GM12874 (cell line): Measurements from ENCODE around the gene HOMEZ.

Source experiments
- CTCF ChIP-seq: IDR thresholded peaks from 2 replicates; pipeline ENCODE4 v1.5.1; 2011; ENCODE audit warnings: low read depth, mild to moderate bottlenecking, control low read depth, low read length, moderate library complexity; ENCODE audit not compliant: insufficient read depth

HOMEZ gene

DNA sequence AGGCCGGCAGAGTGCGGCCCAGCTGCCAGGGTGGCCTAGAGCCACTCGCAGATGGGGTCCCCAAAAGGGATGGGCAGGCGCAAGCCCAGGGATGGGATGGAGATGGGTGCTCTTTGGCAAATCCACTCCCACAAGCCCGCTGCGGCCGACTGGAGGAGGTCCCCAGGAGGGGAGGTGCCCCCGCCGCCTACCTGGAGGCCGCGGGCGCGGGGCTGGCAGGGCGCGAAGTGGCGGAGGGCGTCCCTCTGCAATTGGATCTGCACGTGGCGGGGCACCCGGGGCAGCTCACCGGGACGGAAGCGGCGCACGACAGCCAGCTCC, 16.0 kb upstream of the HOMEZ start:
- TF ChIP-seq CTCF, result no peak

DNA sequence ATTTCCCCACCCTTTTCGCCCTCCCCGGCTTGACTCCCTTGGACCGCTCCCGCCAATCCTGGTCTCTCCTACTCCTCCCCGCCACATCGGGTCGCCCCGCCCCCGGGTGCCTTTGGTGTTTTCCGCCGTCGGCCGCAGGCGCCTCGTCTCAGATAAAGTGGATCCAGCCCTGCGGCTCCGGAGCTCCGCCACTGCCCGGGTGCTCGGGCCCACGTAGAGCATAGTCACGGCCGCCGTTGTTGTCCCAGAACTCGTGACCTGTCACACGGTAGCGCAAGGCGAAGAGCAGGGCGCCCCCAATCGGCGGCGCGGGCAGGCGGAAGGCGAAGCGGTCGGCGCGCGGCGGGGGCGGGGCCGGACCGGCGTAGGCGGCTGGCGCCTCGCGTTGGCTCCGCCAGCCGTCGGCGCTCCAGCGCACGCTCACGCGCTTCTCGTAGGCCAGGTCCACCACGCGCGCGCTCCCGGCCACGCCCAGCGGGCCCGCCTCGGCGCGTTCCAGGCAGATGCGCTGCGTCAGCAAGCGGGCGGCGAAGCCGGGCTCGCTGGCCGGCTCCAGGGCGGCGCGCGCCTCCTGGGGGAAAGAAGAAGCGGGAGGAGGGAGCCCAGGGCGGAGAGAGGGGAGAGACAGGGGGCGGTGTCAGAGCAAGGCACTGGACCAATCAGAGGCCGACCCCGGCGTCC, 15.5 kb upstream of the HOMEZ start:
- TF ChIP-seq CTCF, result peak; percentile 85

- TF ChIP-seq CTCF, result no peak
Measured at GRCh38 chr14:23300687-23301223, 14.8 kb upstream of the HOMEZ start.

DNA sequence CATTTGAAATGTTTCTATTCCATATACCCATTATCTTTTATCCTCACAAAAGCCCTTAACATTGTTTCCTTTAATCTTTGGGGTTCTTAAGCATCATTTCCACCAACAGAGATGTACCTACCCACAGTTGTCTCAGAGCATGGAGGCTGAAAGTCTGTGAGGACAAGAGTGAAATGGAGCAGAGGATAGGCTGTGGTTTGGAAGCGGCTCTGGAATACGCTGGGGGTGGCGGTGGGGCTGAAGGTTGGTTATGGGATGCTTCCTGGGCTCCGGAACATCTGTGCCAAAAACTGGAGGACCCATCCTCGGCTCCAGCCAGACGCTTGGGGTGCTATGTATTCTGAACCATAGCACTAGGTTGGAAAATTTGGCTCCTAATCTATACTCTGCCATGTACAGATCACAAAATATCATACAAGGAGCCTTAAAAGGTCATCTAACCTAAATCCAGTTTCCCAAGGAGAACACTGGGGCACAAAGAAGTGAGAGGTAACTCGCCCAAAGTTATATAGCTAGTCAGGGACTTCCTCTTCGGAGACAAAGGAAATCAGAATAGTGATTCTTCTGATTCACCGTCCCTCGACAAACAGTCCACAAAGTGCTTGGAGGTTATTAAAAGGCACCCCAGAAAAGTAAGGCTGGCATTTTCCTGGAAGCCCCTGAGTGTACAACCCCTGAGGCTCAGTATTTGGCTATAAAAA, 14.2 kb upstream of the HOMEZ start:
- no peak for TF ChIP-seq CTCF

DNA sequence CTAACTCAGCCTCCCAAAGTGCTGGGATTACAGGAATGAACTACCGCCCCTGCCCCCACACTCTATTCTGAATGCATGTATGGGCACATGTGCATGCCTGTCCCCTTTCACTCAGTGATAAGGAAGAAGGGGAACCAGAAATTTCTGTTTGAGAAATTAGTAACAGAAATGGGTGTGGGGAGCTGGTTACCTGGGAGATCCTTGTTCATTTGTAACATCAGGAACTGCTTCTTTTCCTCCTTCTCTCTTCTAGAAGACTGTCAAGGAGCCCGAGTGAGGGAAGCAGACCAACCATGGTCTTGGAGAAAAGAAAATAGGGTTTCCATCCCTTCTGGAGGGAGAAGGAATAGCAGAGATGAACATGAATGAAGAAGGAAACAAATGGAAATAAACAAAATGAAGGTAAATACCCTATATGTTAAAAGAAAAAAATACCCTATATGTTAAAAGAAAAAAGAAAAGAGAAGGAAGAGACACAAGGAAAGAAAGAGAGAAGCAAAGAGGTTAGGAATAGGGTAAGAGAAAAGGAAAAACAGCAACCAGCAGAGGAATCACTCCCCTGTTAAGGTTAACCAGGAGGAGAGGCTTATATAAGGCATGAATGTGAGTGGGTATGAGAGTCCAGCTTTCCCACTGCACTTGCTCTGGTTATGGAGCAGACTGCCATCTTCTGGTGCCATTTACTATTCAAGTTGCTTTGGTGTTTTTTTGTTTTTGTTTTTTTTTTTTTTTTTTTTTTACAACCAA, 13.5 kb upstream of the HOMEZ start:
- TF ChIP-seq CTCF, result peak; percentile 24; the same call in 1 of the 2 replicates

DNA sequence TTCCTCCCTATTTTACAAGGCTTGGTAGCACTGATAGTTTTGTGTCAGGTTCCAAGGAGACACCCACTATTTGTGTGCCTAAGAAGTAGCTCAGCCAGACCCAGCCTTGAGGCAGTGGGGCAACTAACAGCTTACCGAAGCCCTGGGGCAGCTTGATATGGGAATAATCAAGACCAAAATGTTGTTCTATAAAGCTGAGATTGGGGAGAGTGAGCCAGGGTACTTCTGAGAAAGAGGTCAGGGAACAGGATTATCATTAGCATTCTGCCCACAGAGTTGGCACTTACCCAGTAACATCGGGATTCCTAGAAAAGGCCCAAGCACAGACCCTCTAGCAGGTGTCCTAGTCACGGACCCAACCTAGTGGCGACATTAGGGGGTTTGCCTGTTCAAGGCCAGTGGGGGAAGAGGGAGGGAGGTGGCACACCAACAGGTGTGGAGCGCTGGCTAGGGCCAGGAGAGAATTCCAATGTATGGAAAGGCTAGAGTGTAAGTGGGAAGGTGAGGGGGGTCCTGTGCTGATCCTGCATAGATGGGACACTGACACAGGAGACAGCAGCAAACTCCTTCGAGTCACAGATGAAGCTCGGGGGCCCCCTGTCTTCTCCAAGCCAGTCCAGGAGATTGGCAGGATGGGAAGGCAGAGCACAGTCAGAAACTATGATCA, 11.8 kb upstream of the HOMEZ start:
- TF ChIP-seq CTCF, result no peak

DNA sequence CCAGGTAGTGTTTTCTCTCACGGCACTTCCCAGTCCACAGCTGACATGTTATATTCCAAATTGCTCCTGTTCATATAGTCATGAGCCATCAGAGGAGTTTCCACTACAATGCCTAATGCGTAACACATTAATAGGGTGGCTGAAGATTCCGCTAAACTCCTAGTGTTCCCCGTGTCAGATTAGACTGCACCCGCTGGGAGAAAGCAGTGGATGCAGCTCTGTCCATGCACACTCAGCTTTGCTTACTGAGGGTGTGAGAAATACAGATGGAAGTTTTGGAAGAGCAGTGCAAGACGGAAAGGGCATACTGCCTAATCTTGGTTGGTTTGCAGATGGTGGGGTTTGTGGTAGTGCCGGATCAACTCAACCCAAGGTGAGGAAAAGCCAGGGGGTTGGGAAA, 11.2 kb upstream of the HOMEZ start:
- no peak for TF ChIP-seq CTCF
